B cell (primary cell): ENCODE results near the gene MAP3K4. TPM values are rescaled to one million over a fixed set of nuclear protein-coding genes. Genes with fewer than 3 reads are reported as not detected.

Experiments
- ATAC-seq: fragments of 200-7000 bp; cut with Tn5 transposase; one replicate; pipeline ENCODE4 v1.10.0; 2021; ENCODE audit warnings: low read depth, mild to moderate bottlenecking, moderate number of reproducible peaks, moderate library complexity
- CTCF ChIA-PET: fragments of 350-600 bp; sonication (Branson Sonifier 250); formaldehyde crosslinking; loops from one replicate; lab custom pipeline; 2021; ENCODE audit warnings: antibody characterized with exemption, inconsistent platforms; lab: Charles Lee
- POLR2A ChIA-PET: fragments of 350-600 bp; sonication (Branson Sonifier 250); formaldehyde crosslinking; loops from one replicate; lab custom pipeline; 2021; ENCODE audit warnings: antibody characterized with exemption; lab: Charles Lee
- DNase-seq: peaks from one replicate; pipeline ENCODE4 v3.0.0; 2013
- H2AFZ ChIP-seq: 2 replicates; pipeline ENCODE4 v1.6.1; 2012; ENCODE audit warnings: mild to moderate bottlenecking, low read depth, low read length; ENCODE audit not compliant: insufficient read depth, poor library complexity, severe bottlenecking
- H3K27ac ChIP-seq, 2 donors: 1 replicate in 1 of 2; 2 replicates in 1 of 2; pipeline ENCODE4 v1.5.1; 2012 to 2013; ENCODE audit warnings: low read length in 2 of 2, mild to moderate bottlenecking in 2 of 2, moderate library complexity in 1 of 2
- H3K27me3 ChIP-seq, 4 experiments: fragments of 200-600 bp in 1 of 4; sonication (generic) in 1 of 4; replicated peaks in 1 of 4; 1 replicate in 2 of 4; 2 replicates in 2 of 4; pipeline versions ENCODE4 v1.6.1 to v1.7.0; 2013 to 2016; ENCODE audit warnings: low read length in 3 of 4, mild to moderate bottlenecking in 2 of 4, mixed read lengths in 1 of 4, moderate library complexity in 1 of 4; ENCODE audit not compliant: insufficient read depth in 4 of 4, control insufficient read depth in 3 of 4; ENCODE audit errors: control extremely low read depth in 1 of 4
- H3K36me3 ChIP-seq, 2 experiments: replicated peaks in 1 of 2; 1 replicate in 1 of 2; 2 replicates in 1 of 2; pipeline versions ENCODE4 v1.6.1 to v1.7.1; 2013; ENCODE audit warnings: low read length in 1 of 2; ENCODE audit not compliant: insufficient read depth in 2 of 2, control insufficient read depth in 1 of 2; ENCODE audit errors: control extremely low read depth in 1 of 2, extremely low read depth in 1 of 2
- H3K4me1 ChIP-seq, 2 donors: fragments of 200-600 bp in 1 of 2; sonication (generic) in 1 of 2; 1 replicate in 1 of 2; 2 replicates in 1 of 2; pipeline versions ENCODE4 v1.5.1 to v1.6.1; 2013 to 2017; ENCODE audit warnings: low read length in 2 of 2; ENCODE audit not compliant: control insufficient read depth in 2 of 2, insufficient read depth in 2 of 2
- H3K4me2 ChIP-seq: replicated peaks from 2 replicates; pipeline ENCODE3; 2012; ENCODE audit warnings: mild to moderate bottlenecking, low read depth, low read length; ENCODE audit not compliant: poor library complexity, severe bottlenecking
- H3K4me3 ChIP-seq, 5 experiments: fragments of 200-600 bp in 1 of 5; sonication (generic) in 1 of 5; 1 replicate in 3 of 5; 2 replicates in 2 of 5; pipeline versions ENCODE4 v1.5.1 to v1.7.0; 2011 to 2016; ENCODE audit warnings: low read length in 4 of 5, mild to moderate bottlenecking in 4 of 5, low read depth in 2 of 5, control low read depth in 1 of 5, moderate library complexity in 1 of 5; ENCODE audit not compliant: insufficient read depth in 1 of 5; ENCODE audit errors: control extremely low read depth in 1 of 5, extremely low read depth in 1 of 5
- H3K79me2 ChIP-seq: fragments of 200-600 bp; sonication (generic); one replicate; pipeline ENCODE4 v1.6.0; 2016; ENCODE audit warnings: low read length; ENCODE audit not compliant: control insufficient read depth, insufficient read depth
- H3K9ac ChIP-seq: fragments of 200-600 bp; sonication (generic); 2 replicates; pipeline ENCODE4 v1.6.1; 2017; ENCODE audit warnings: mild to moderate bottlenecking, low read length, moderate library complexity
- H3K9me3 ChIP-seq, 3 donors: one replicate each; pipeline versions ENCODE4 v1.6.1 to v1.7.1; 2013; ENCODE audit warnings: low read length in 2 of 3; ENCODE audit not compliant: control insufficient read depth in 2 of 3, insufficient read depth in 1 of 3; ENCODE audit errors: control extremely low read depth in 1 of 3
- H4K20me1 ChIP-seq: 2 replicates; pipeline ENCODE4 v1.6.0; 2012; ENCODE audit warnings: mild to moderate bottlenecking, low read length; ENCODE audit not compliant: insufficient read depth, control insufficient read depth, poor library complexity, severe bottlenecking
- H3K27ac Mint-ChIP-seq: one replicate; pipeline ENCODE4 v1.8.0; 2021; ENCODE audit warnings: mixed read lengths
- H3K27me3 Mint-ChIP-seq: one replicate; pipeline ENCODE4 v1.8.0; 2021; ENCODE audit warnings: mixed read lengths
- H3K4me1 Mint-ChIP-seq: one replicate; pipeline ENCODE4 v1.8.0; 2021; ENCODE audit warnings: mixed read lengths
- H3K4me3 Mint-ChIP-seq: one replicate; pipeline ENCODE4 v1.8.0; 2021; ENCODE audit warnings: mixed read lengths
- H3K9me3 Mint-ChIP-seq: one replicate; pipeline ENCODE4 v1.8.0; 2022; ENCODE audit warnings: mixed read lengths; ENCODE audit not compliant: insufficient read depth
- EZH2 ChIP-seq: IDR thresholded peaks from 2 replicates; pipeline ENCODE4 v1.6.1; 2012; ENCODE audit warnings: borderline replicate concordance, low read depth, mild to moderate bottlenecking, moderate library complexity, low read length; ENCODE audit not compliant: insufficient read depth, poor library complexity, severe bottlenecking
- WGBS: methylation state at CpG from one replicate; pipeline ENCODE4 v1.1.5; 2013; ENCODE audit warnings: missing lambda C conversion rate; ENCODE audit not compliant: insufficient coverage; 5-methylcytosine and 5-hydroxymethylcytosine counted together
- intact Hi-C: fragments of 100-400 bp; cut with micrococcal nuclease; formaldehyde crosslinking; loops from one replicate; pipeline ENCODE4 v1.10.0; 2022
- polyA plus RNA-seq: library from polyadenylated mRNA; depleted of rRNA; stranded (reverse); fragments of >200 nt; gene quantifications from 2 replicates; pipeline ENCODE4 v1.2.3, GENCODE V29; 2012
- total RNA-seq, 2 donors: library from RNA; stranded (reverse); fragments of 120-200 nt in 1 of 2; gene quantifications; 1 replicate in 1 of 2; 2 replicates in 1 of 2; pipeline versions ENCODE4 v1.2.3 to v1.2.4, GENCODE V29; 2013 to 2022
- TF ChIP-seq, protein P1 (sequence below): fragments of 200-600 bp; IDR thresholded peaks from one replicate; pipeline ENCODE4 v1.8.0; 2022; ENCODE audit warnings: antibody characterized with exemption, mild to moderate bottlenecking

Gene MAP3K4
- total and polyA plus RNA-seq, 2 donors (not counting 1 experiment from before 2014, with no cell fraction given): 24.4 to 105 TPM

DNA sequence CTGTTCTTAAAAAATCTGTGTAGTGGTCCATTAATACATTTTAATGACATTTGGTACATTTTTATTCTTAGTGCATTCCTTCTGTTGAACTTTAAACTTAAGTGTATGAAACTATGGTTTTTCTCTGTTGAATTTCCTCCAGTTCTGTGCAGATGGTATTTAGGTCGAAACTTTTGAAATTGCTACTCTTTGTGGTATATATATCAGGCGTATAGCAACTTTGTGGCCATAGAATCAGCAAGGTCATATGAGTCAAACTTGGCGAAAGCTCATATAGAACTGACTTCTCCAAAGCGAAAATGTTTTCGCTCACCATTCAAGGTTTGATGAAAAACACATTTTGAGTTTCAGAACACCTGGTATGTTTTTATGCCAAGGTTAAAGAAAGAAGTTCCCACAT, 93.7 kb downstream of the MAP3K4 start:
- TF ChIP-seq EZH2: no peak
- TF ChIP-seq, protein P1, sequence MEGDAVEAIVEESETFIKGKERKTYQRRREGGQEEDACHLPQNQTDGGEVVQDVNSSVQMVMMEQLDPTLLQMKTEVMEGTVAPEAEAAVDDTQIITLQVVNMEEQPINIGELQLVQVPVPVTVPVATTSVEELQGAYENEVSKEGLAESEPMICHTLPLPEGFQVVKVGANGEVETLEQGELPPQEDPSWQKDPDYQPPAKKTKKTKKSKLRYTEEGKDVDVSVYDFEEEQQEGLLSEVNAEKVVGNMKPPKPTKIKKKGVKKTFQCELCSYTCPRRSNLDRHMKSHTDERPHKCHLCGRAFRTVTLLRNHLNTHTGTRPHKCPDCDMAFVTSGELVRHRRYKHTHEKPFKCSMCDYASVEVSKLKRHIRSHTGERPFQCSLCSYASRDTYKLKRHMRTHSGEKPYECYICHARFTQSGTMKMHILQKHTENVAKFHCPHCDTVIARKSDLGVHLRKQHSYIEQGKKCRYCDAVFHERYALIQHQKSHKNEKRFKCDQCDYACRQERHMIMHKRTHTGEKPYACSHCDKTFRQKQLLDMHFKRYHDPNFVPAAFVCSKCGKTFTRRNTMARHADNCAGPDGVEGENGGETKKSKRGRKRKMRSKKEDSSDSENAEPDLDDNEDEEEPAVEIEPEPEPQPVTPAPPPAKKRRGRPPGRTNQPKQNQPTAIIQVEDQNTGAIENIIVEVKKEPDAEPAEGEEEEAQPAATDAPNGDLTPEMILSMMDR: no peak
- Mint-ChIP-seq H3K27ac (no peak overlapping the region), H3K4me1 (no peaks in the 10 kb centered on the region), H3K9me3 (no peaks in the 10 kb centered on the region), H3K27me3 (no peaks in the 10 kb centered on the region), H3K4me3 (no peak overlapping the region)
- H2AFZ ChIP-seq: no peak overlapping the region
- H3K9ac ChIP-seq: no peak overlapping the region
- no peak for DNase-seq
- no peak for ATAC-seq
- peaks cover 2 to 92% of the 10 kb centered on the region in 2 experiments for H3K36me3 ChIP-seq
- no peaks in the 10 kb centered on the region for H3K79me2 ChIP-seq
- H3K4me3 ChIP-seq: no peak overlapping the region
- ChIA-PET POLR2A (no interaction called here), CTCF (interaction anchor here (1.2 kb wide), 1 partner anchor 286 kb away, joined by 5 read pairs; no protein-coding TSS in a partner anchor)
- intact Hi-C loops: no loop called here
- H3K27me3 ChIP-seq: no peaks in the 10 kb centered on the region
- H3K4me1 ChIP-seq: no peaks in the 10 kb centered on the region
- WGBS: 91% methylated on average over 4 of the region's 5 CpGs
- H3K9me3 ChIP-seq: no peaks in the 10 kb centered on the region
- no peak overlapping the region for H3K4me2 ChIP-seq
- no peak overlapping the region for H3K27ac ChIP-seq
- no peaks in the 10 kb centered on the region for H4K20me1 ChIP-seq

DNA sequence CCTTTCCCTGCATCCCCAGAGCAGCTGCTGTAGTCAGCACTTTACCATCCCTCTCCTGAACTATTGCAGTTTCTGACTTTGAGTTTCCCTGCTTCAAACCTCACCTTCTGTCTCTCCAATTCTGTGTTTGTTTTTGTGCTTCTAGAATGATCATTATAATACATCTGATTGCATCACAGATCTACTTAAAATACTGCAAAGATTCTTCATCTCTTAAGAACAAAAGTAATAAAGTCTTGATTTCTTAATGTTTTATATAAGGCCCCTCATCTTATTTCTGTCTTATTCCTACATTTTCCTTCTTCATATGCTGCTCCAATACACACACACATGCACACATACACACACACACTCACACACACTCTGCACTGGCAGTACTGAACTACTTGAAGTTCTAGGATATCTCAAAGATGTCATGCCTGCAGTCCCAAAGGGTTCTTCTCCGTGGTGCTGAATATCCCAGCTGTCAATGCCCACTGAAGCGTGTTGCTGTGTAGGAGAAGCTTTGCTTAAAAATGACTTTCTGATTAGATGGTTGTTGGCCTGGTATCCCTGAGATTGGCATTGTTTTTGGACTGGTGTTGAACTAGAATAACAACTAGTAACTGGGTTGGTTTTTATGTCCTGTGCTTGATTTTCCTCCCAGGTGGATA, 97.2 kb downstream of the MAP3K4 start:
- no peaks in the 10 kb centered on the region for H3K27me3 Mint-ChIP-seq
- peaks cover 13 to 86% of the 10 kb centered on the region in 2 experiments for H3K36me3 ChIP-seq
- CTCF ChIA-PET: interaction anchor here (1.2 kb wide), 1 partner anchor 282 kb away, joined by 4 read pairs; no protein-coding TSS in a partner anchor

More for the DNA sequence above, 97.2 kb downstream of the MAP3K4 start:
- no peaks in the 10 kb centered on the region for H3K9me3 Mint-ChIP-seq
- DNase-seq (no peak), ATAC-seq (no peak)
- Histone ChIP-seq H3K4me1 (no peaks in the 10 kb centered on the region), H3K79me2 (no peaks in the 10 kb centered on the region), H2AFZ (no peak overlapping the region), H3K27ac (no peak overlapping the region), H3K9ac (no peak overlapping the region), H3K4me3 (no peak overlapping the region), H4K20me1 (no peaks in the 10 kb centered on the region), H3K4me2 (no peak overlapping the region), H3K27me3 (no peaks in the 10 kb centered on the region), H3K9me3 (no peaks in the 10 kb centered on the region)
- H3K4me3 Mint-ChIP-seq: no peak overlapping the region
- POLR2A ChIA-PET: no interaction called here
- no peak overlapping the region for H3K27ac Mint-ChIP-seq
- H3K4me1 Mint-ChIP-seq: no peaks in the 10 kb centered on the region
- TF ChIP-seq EZH2: no peak
- TF ChIP-seq, protein P1: no peak
- intact Hi-C loops: no loop called here
- WGBS: 95% methylated on average over 2 of the region's 2 CpGs
